Muscle of back (tissue), 11 donors: ENCODE results near the gene CDK19. TPM values are rescaled to one million over a fixed set of nuclear protein-coding genes. Genes with fewer than 3 reads are reported as not detected.
"Not testable (repeated sequence)": the region's sequence is repeated elsewhere in the genome, so short reads cannot be mapped to it uniquely, and the experiment has no call there.

Experiments
- DNase-seq, 3 donors: peaks; one replicate each; pipeline versions ENCODE4 v3.0.0 to v3.0.0-alpha.2; 2013
- polyA plus RNA-seq, 10 donors: library from polyadenylated mRNA; unstranded; fragments of 120-200 nt; gene quantifications; one replicate each; pipeline ENCODE4 v1.2.1, GENCODE V29; 2013; ENCODE audit not compliant: insufficient read length in 10 of 10

Gene CDK19
- polyA plus RNA-seq, 10 donors, result 12.7 to 22.4 (median 16.0) TPM

DNA sequence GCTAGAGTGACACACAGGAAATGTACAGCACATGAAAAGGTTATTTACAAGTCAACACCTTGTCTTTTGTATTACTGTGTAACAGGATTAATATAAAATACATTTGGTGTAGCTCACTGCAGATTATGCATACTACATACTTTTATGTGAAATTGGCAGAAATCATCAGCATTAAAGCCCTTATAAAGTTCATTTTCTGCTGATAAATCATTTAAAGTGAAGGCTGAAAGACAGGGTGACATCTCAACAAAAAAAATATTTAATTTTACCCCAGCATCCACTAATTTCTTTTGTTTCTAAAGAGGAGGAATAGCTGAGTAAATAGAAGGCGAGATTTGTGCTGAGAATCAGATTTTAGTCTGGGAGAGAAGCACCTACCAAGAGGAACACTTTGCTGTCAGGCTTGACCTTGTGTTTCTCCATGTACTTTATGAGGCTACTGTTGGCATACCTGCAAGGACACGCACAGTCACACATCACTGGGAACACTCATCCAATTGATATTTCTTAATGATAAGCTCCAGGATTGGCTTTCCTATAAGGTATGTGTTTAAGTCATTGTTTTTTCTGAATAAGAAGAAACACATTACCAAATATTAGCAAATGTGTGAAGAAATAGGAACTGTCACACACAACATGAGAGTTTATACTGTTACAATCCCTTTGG is 192.2 kb downstream of the CDK19 start:
- no peak for DNase-seq

DNA sequence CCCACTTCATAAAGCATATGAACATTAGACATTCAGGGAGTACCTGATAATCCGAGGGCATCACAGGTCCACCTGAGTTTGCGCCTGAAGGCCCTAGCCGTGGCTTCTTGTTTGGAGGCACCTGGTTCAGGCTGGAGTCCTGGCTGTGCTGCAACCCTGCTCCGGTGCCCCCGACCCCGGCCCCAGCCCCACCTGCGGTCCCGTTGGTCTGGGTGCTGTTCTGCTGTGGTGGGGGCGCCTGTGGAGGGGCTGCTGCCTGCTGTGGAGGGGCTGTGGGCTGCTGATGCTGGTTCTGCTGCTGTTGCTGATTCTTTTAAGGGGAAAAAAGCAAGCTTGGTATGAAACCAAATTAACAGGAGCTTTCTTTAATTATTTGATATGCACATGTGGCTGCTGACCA is 194.2 kb downstream of the CDK19 start:
- no peak for DNase-seq

DNA sequence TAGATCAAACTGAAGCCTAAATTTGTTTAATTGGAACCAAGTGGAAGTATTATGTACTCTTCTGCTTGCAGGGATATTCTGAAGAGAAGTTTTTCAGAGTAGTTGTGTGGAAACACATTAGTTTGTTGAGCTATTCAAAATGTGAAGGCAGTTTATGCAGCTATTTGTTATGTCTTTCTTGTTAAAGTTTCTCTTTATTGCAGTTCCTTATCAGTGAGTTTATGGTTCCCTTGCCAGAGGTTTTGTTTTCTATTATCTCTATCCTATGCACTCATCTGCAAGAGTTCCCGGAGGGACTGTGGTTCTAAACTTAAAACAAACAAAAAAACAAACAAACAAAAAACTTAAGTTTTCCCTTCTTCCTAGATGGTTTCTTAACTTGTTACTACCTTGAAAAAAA is 195.2 kb downstream of the CDK19 start:
- no peak for DNase-seq

DNA sequence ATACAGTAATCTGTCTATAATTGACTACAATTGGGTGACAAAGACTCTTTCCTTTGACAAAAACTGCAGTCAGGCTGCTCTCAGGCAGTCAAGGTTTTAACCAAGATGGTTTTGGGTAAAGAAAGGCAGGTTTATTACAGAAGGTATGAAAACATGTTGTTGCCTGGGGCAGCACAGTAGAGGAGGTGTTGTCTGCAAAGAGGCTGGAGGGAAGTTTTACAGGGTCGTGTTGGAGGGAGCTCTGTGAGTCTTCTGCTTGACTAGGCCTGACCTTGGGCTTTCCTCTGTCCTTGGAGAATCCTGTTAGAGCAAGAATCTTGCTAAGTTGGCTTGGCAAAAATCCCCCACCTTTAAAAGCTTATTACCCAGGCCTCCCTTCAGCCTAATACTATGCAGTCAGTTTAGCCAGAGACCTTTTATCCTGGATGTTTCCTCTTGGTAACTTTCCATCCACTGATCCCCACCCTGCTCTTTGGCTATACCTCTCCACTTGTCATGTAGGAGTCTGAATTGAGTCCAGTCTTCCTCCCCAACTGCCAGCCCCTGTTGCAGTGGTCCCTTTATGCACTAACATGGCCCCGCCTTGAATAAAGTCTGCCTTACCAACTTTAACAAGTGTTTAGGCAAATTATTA is 195.9 kb downstream of the CDK19 start:
- DNase-seq, result peak in 1 of 3 donors; percentile 24

DNA sequence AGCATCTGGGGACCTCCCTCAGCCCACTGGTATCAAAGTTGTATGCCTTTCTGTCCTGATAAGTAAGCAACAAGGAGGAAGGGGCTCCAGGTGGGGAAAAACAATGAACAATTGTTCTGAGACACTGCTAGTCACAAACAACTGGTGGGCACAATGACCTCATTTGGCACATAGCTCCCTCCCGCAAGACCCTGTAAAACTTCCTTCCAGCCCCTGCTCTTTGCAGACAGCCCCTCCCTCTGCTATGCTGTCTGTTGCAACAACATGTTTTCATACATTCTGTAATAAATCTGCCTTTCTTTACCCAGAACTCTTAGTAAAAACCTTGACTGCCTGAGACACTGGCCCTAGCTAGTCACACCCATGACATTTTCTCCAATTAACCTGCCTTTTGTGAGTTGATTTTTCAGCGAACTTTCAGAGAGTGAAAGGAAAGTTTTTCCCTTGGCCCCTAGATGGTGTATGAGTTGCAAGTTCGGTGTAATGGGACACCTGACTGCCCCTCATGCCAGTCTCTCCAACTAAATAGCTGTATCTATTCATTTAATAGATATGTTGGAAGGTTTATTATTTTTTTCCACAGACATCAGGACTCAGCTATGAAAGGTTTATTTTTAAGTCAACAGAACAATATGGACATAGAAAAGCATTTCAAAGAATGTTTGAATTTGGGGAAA is 196.5 kb downstream of the CDK19 start:
- peak in 1 of 3 donors; percentile 23 for DNase-seq

GRCh38 chr6:110617057-110617456 is 198.2 kb downstream of the CDK19 start:
- DNase-seq, result no peak

DNA sequence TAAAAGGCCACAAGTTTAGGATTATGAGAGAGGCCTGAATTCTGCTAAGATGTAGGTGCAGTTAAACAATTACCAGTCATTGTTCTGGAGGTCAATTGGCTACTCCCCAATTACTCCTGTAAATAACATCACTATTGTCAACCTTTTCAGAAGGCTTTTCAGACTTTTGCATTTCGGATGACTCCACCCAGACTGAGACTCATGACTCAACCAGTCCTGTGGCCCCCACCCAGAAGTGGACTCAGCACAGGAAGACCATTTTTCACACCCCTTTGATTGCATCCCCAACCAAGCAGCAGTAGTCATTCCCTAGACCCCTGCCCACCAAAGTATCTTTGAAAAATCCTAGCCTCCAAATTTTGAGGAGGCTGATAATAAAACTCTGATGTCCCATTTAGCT is 199.5 kb downstream of the CDK19 start:
- no peak for DNase-seq

DNA sequence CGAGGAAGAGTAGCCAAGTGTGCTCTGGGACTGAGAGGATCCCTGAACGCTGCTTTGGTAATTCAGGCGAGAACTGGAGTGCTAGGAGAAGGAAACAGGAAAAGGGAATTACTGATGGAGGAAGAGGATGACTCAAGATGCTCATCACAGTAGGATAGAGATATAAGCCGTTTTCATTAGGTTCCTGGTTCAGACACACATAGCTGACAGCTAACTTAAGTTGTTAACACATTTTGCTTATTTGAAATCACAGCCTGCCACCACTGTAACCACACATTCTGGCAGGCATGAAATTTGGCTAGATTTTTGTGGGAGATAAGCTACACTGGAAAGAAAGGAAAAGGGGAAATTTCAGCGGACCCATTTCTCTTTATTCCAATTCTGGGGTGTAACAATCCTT is 200.7 kb downstream of the CDK19 start:
- no peak for DNase-seq

DNA sequence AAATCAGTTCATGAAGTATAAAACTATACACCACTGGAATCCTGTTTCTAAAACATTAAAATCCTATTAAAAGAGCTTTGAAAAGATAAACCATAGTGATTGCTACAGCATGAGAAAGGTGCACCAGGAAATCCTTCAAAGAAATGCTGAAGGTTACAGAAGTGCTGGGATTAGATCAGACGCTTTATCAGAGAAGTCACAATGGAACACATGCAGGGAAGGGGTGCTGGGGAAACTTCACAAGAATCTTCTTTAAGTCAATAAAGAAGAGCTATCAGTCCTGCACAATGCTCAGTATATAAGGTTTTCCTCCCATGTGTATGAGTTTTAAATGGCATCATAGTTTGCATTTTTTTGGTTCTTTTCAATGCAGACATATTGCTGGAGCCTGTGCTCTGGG is 201.2 kb downstream of the CDK19 start:
- no peak for DNase-seq

GRCh38 chr6:110613356-110613755 is 201.9 kb downstream of the CDK19 start:
- DNase-seq, result no peak

DNA sequence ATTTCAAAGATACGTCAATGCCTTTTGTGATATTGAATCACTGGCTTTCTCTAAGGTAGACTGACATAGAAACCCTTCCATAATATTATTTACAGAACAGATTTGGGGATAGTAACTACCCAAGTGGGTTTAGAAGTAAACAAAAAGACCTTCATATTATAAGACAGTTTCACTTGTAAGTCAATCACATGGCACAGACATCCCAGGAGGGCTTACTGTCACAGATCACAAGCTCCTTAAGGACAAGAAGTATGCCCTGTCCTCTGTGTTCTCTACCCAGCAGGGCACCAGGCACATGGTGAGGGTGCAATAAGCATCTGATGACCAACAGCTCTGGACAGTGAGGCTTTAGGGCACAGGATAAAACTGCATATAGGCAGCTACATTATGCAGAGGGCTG is 203.0 kb downstream of the CDK19 start:
- DNase-seq, result no peak

DNA sequence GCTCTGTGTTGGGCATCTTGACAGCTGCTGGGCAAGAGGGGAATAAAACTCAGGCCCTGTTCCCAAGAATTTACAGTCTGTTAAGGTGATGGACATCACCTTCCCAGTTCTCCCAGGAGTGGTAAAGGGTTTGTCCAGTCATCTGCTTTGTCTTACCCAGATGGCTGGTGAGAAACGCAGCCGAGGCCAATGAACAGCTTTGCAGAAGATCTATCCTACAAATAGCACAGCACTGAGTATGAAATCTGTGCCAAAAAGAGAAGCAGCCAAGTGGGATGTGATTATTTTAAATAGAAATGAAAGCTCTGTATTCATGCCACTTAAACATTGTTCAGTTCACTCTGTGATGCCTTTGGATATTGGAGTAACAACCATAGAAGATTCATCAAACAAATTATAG is 206.2 kb downstream of the CDK19 start:
- DNase-seq, result peak in 1 of 3 donors; percentile 24

DNA sequence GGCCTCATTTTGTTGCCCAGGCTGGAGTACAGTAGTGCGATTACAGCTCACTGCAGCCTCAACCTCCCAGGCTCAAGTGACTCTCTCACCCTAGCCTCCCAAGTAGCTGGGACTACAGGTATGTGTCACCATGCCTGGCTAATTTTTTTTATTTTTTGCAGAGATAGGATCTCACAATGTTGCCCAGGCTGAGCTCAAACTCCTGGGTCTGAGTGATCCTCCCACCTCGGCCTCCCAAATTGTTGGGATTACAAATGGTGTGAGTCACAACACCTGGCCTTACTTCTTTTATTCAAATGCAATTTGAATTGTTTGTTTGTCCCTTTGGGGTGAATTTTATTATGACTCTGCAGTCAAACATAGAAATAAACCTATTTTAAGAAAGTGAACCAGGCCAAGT is 207.1 kb downstream of the CDK19 start:
- DNase-seq, result no peak

DNA sequence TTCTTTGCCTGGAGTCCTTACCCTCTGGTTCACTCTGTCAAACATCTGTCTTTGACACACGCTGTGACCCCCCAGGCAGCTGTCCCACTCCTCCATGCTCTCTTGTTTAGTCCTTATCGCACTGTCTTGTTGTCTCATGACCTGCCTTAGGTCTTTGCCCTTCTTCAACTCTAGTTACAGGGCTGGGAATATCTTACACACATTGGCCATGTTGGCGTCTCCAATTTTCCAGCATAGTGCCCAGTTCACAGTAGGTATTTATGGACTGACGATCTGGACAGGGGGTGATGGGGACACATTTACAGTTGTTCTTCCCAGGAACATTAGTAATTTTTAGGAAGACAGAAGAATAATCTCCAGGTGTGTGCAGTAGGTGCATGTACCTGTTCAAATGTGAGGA is 209.1 kb downstream of the CDK19 start:
- DNase-seq, result no peak

DNA sequence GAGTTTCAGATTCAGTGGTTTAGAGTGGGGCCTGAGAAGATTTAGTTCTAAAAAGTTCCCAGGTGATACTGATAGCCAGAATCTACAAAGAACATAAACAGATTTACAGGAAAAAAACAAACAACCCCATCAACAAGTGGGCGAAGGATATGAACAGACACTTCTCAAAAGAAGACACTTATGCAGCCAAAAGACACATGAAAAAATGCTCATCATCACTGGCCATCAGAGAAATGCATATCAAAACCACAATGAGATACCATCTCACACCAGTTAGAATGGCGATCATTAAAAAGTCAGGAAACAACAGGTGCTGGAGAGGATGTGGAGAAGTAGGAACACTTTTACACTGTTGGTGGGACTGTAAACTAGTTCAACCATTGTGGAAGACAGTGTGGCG is 214.6 kb downstream of the CDK19 start:
- not testable (repeated sequence) for DNase-seq

DNA sequence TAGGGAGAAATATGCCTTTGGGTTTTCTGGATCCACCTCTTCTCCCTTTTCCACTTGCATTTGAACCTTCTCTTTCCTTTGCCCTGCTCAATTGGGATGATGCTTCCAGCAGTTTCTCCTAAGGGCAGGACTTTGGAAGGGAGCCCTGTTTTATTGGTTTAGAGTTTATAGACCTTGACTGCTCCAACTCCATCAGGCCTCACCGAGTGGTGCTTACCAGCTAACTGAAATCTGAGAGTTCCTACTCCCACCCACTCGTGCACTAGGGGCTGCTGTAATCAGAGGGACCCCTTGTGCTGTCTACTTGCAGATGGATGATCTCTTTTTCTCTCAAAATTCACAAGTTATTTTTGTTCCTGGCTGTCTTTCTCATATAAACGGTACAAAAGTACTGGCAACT is 217.5 kb downstream of the CDK19 start:
- no peak for DNase-seq

- DNase-seq, result no peak
Measured at GRCh38 chr6:110596354-110596753, 218.9 kb downstream of the CDK19 start.

GRCh38 chr6:110595112-110595511 is 220.2 kb downstream of the CDK19 start:
- DNase-seq, result no peak

GRCh38 chr6:110593637-110594036 is 221.6 kb downstream of the CDK19 start:
- no peak for DNase-seq

- DNase-seq, result peak in 1 of 3 donors; percentile 7
Measured at GRCh38 chr6:110592765-110593164, 222.5 kb downstream of the CDK19 start.

DNA sequence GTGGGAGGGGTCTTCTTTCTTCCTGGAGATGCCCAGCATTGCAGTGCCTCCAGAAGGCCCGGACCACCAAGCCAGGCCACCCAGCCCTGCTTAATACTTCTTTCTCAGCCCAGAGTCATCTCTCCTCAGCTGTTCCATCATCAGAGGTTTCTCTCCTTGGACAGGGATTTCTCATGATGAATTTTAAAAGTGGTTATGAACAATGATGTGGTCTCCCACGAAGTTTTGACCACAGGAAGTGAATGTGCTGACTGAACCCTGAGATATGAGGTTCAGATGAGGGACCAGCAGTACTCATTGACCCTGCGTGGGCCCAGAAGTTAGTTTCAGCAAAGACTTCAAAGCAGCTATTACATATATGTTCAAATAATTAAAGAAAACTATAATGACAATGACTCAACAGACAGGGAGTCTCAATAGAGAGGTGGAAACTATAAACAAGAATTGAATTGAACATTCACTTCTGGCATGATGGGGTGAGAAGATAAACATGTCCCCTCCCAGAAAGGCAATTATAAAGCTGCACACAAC is 224.4 kb downstream of the CDK19 start:
- DNase-seq, result no peak

DNA sequence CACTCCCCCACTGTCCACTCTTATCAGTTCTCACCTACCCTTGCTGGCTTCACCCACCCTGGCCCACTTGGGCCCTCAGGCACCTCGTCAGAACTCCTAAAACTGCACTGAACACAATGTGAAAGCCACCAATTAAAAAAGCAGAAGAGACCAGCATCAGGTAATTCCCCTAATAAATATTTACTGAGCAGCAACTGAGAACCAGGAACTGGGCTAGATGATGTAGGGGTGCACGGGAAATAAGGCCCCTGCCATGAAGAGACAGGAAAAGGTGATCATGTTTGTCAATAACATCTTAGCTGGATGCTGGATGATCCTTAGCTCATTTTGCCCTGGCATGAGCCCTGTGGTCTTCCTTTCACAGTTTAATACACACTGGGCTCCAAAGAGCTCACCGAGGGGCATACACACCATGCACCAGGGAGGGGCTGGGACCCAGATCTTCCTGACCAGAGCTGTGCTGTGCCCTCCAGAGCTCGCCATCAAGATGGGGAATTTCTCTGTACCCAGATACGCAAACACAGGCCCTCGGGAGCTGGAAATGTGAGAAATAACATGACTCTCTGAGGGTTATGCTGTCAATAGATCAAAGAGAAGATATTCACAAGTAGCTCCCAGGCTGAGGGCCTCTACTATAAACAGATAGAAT is 225.3 kb downstream of the CDK19 start:
- DNase-seq, result no peak

- no peak for DNase-seq
Measured at GRCh38 chr6:110587328-110587727, 227.9 kb downstream of the CDK19 start.
